ENCODE results near the gene DPP10.
"Not testable (repeated sequence)": the region's sequence is repeated elsewhere in the genome, so short reads cannot be mapped to it uniquely, and the experiment has no call there.

The DPP10 gene

GRCh38 chr2:115305712-115306111, 863.3 kb downstream of the DPP10 start:
- DNase-seq = no peak

- DNase-seq = no peak
Measured at GRCh38 chr2:115314119-115314518, 871.7 kb downstream of the DPP10 start.

- no peak for DNase-seq
Measured at GRCh38 chr2:115327061-115327460, 884.6 kb downstream of the DPP10 start.

- DNase-seq = no peak
Measured at GRCh38 chr2:115359550-115359949, 917.1 kb downstream of the DPP10 start.

GRCh38 chr2:115364093-115364492, 921.7 kb downstream of the DPP10 start:
- no peak for DNase-seq

- no peak for DNase-seq
Measured at GRCh38 chr2:115369400-115369799, 927.0 kb downstream of the DPP10 start.

GRCh38 chr2:115374981-115375380, 932.5 kb downstream of the DPP10 start:
- DNase-seq = no peak

- no peak for DNase-seq
Measured at GRCh38 chr2:115384399-115384798, 942.0 kb downstream of the DPP10 start.

- no peak for DNase-seq
Measured at GRCh38 chr2:115386465-115386864, 944.0 kb downstream of the DPP10 start.

GRCh38 chr2:115389024-115389423, 946.6 kb downstream of the DPP10 start:
- no peak for DNase-seq

- DNase-seq = no peak
Measured at GRCh38 chr2:115389898-115390565, 947.6 kb downstream of the DPP10 start.

GRCh38 chr2:115396579-115396978, 954.1 kb downstream of the DPP10 start:
- DNase-seq = no peak

GRCh38 chr2:115400940-115401339, 958.5 kb downstream of the DPP10 start:
- no peak for DNase-seq

- DNase-seq = no peak
Measured at GRCh38 chr2:115412501-115412900, 970.1 kb downstream of the DPP10 start.

GRCh38 chr2:115413791-115414190, 971.4 kb downstream of the DPP10 start:
- DNase-seq = no peak

- no peak for DNase-seq
Measured at GRCh38 chr2:115414466-115414865, 972.0 kb downstream of the DPP10 start.

GRCh38 chr2:115422004-115422634, 979.7 kb downstream of the DPP10 start:
- no peak for DNase-seq

GRCh38 chr2:115427436-115427835, 985.0 kb downstream of the DPP10 start:
- no peak for DNase-seq

- DNase-seq = not testable (repeated sequence)
Measured at GRCh38 chr2:115440746-115441145, 998.3 kb downstream of the DPP10 start.

GRCh38 chr2:115443539-115444185, 1001.2 kb downstream of the DPP10 start:
- no peak for DNase-seq

GRCh38 chr2:115460008-115460407, 1017.6 kb downstream of the DPP10 start:
- DNase-seq = no peak

- no peak for DNase-seq
Measured at GRCh38 chr2:115480741-115481140, 1038.3 kb downstream of the DPP10 start.

GRCh38 chr2:115481842-115482241, 1039.4 kb downstream of the DPP10 start:
- DNase-seq = no peak

- DNase-seq = no peak
Measured at GRCh38 chr2:115483666-115484065, 1041.2 kb downstream of the DPP10 start.

Data from activated CD8-positive, alpha-beta memory T cell treated with anti-CD3 and anti-CD28 coated beads, Interleukin-2, amount 50 U/mL, for 4 hours (primary cell).